Neural cell (in vitro differentiated cells): Measurements from ENCODE around the gene RTTN. TPM values are rescaled to one million over a fixed set of nuclear protein-coding genes. Genes with fewer than 3 reads are reported as not detected.
"Not testable (repeated sequence)": the region's sequence is repeated elsewhere in the genome, so short reads cannot be mapped to it uniquely, and the experiment has no call there.

Source experiments
- H2AFZ ChIP-seq: fragments of 200-600, 300-800 bp; sonication (generic), shearing (Covaris generic); 2 replicates; pipeline ENCODE4 v1.6.0; 2014; ENCODE audit warnings: low read depth, mild to moderate bottlenecking, antibody characterized with exemption, low read length, moderate library complexity
- H3F3A ChIP-seq: fragments of 200-600 bp; shearing (Covaris generic); 2 replicates; pipeline ENCODE4 v1.6.1; 2016; ENCODE audit warnings: mild to moderate bottlenecking, moderate library complexity, mixed read lengths, antibody characterized with exemption, low read length; ENCODE audit not compliant: insufficient read depth, poor library complexity, severe bottlenecking
- H3K27ac ChIP-seq: fragments of 200-600, 300-800 bp; sonication (generic), shearing (Covaris generic); 2 replicates; pipeline ENCODE4 v1.5.1; 2014; ENCODE audit warnings: mild to moderate bottlenecking, low read length, moderate library complexity
- H3K27me3 ChIP-seq: fragments of 300-800, 200-600 bp; sonication (generic), shearing (Covaris generic); 2 replicates; pipeline ENCODE4 v1.6.0; 2014; ENCODE audit warnings: mild to moderate bottlenecking, low read depth, low read length, moderate library complexity; ENCODE audit not compliant: insufficient read depth
- H3K36me3 ChIP-seq: fragments of 300-800, 200-600 bp; sonication (generic), shearing (Covaris generic); 2 replicates; pipeline ENCODE4 v1.5.1; 2014; ENCODE audit warnings: mild to moderate bottlenecking, antibody characterized with exemption, low read length, moderate library complexity; ENCODE audit not compliant: insufficient read depth
- H3K4me2 ChIP-seq: fragments of 300-800, 200-600 bp; sonication (generic), shearing (Covaris generic); 2 replicates; pipeline ENCODE4 v1.6.0; 2014; ENCODE audit warnings: mild to moderate bottlenecking, low read length
- H3K4me3 ChIP-seq: fragments of 300-800, 200-600 bp; sonication (generic), shearing (Covaris generic); 2 replicates; pipeline ENCODE4 v1.5.1; 2014; ENCODE audit warnings: mild to moderate bottlenecking, low read length, moderate library complexity
- H3K79me2 ChIP-seq: fragments of 200-600 bp; shearing (Covaris generic); replicated peaks from 2 replicates; pipeline ENCODE4 v1.6.0; 2014; ENCODE audit warnings: mild to moderate bottlenecking, low read length, moderate library complexity; ENCODE audit not compliant: insufficient read depth
- H3K9ac ChIP-seq: fragments of 300-800, 200-600 bp; sonication (generic), shearing (Covaris generic); 2 replicates; pipeline ENCODE4 v1.6.1; 2016; ENCODE audit warnings: mild to moderate bottlenecking, low read length, mixed read lengths
- H3K9me2 ChIP-seq: fragments of 200-600 bp; shearing (Covaris generic); 2 replicates; pipeline ENCODE4 v1.6.1; 2016; ENCODE audit warnings: mild to moderate bottlenecking, low read length, mixed read lengths; ENCODE audit not compliant: insufficient read depth
- H3K9me3 ChIP-seq: fragments of 200-600, 300-800 bp; sonication (generic), shearing (Covaris generic); 2 replicates; pipeline ENCODE4 v1.6.1; 2016; ENCODE audit warnings: mild to moderate bottlenecking, mixed run types, low read length, moderate library complexity, mixed read lengths
- H4K20me1 ChIP-seq: fragments of 200-600 bp; shearing (Covaris generic); 2 replicates; pipeline ENCODE4 v1.6.1; 2016; ENCODE audit warnings: mild to moderate bottlenecking, mixed run types; ENCODE audit not compliant: insufficient read depth
- CTCF ChIP-seq: fragments of 450-650 bp; IDR thresholded peaks from 2 replicates; pipeline ENCODE4 v1.5.1; 2014; ENCODE audit warnings: antibody characterized with exemption, mild to moderate bottlenecking, moderate library complexity; ENCODE audit not compliant: poor library complexity, severe bottlenecking
- EP300 ChIP-seq: fragments of 450-650 bp; conservative IDR thresholded peaks from 2 replicates; pipeline ENCODE4 v1.6.1; 2014; ENCODE audit warnings: antibody characterized with exemption, mild to moderate bottlenecking, moderate library complexity; ENCODE audit not compliant: poor library complexity, severe bottlenecking
- EZH2 ChIP-seq: fragments of 200-600, 300-800 bp; shearing (Covaris generic), sonication (generic); IDR thresholded peaks from 2 replicates; pipeline ENCODE4 v1.6.1; 2014; ENCODE audit warnings: antibody characterized with exemption, low read length, borderline replicate concordance, mild to moderate bottlenecking; ENCODE audit not compliant: insufficient read depth, poor library complexity, severe bottlenecking
- MXI1 ChIP-seq: fragments of 450-650 bp; conservative IDR thresholded peaks from 2 replicates; pipeline ENCODE4 v1.6.1; 2014; ENCODE audit warnings: antibody characterized with exemption, mild to moderate bottlenecking; ENCODE audit not compliant: poor library complexity, severe bottlenecking
- POLR2AphosphoS5 ChIP-seq: IDR thresholded peaks from 2 replicates; pipeline ENCODE4 v1.6.1; 2012
- RAD21 ChIP-seq: fragments of 450-650 bp; conservative IDR thresholded peaks from 2 replicates; pipeline ENCODE4 v1.6.1; 2014; ENCODE audit warnings: antibody characterized with exemption, mild to moderate bottlenecking, moderate library complexity
- REST ChIP-seq: IDR thresholded peaks from 2 replicates; pipeline ENCODE4 v1.6.1; 2012; ENCODE audit warnings: borderline replicate concordance
- SMC3 ChIP-seq: fragments of 450-650 bp; conservative IDR thresholded peaks from 2 replicates; pipeline ENCODE4 v1.6.1; 2014; ENCODE audit warnings: antibody characterized with exemption, mild to moderate bottlenecking, moderate library complexity; ENCODE audit not compliant: poor library complexity
- TAF1 ChIP-seq: IDR thresholded peaks from 2 replicates; pipeline ENCODE4 v1.6.1; 2012; ENCODE audit warnings: low read depth
- polyA minus RNA-seq: library from RNA; depleted of rRNA, polyadenylated mRNA; stranded (reverse); fragments of >200 nt; gene quantifications from 2 replicates; pipeline ENCODE4 v1.2.3, GENCODE V29; 2014
- polyA plus RNA-seq: library from polyadenylated mRNA; depleted of rRNA; stranded (reverse); fragments of >200 nt; gene quantifications from 2 replicates; pipeline ENCODE4 v1.2.3, GENCODE V29; 2014

RTTN gene
- 19.1 and 24.2 TPM in 2 replicates for polyA plus RNA-seq
- polyA minus RNA-seq = 39.4 and 47.0 TPM in 2 replicates

GRCh38 chr18:70205421-70206397, at the start of gene RTTN:
Gene RTTN, minus strand, starts transcription at chr18:70205687. Its CDS starts 29 bp downstream, at chr18:70205658.
- no peaks in the 10 kb centered on the region for H3K27me3 ChIP-seq
- peak within 1 kb of the TSS; percentile 82 for H3K4me2 ChIP-seq
- H3K27ac ChIP-seq = peak within 1 kb of the TSS; percentile 90
- peak within 1 kb of the TSS; percentile 92 for H3K4me3 ChIP-seq
- H4K20me1 ChIP-seq = no peaks in the 10 kb centered on the region
- H3K79me2 ChIP-seq = peaks cover 6% of the 10 kb centered on the region
- peak within 1 kb of the TSS; percentile 99 for H2AFZ ChIP-seq
- H3K36me3 ChIP-seq = no peaks in the 10 kb centered on the region
- H3K9me3 ChIP-seq = no peaks in the 10 kb centered on the region
- no peaks in the 10 kb centered on the region for H3K9me2 ChIP-seq
- peak; percentile 34 for TF ChIP-seq RAD21
- peak; percentile 94 for TF ChIP-seq MXI1
- peak; percentile 65 for TF ChIP-seq EP300
- TF ChIP-seq EZH2 = no peak
- TF ChIP-seq REST = peak; percentile 84
- peak; percentile 38 for TF ChIP-seq CTCF
- TF ChIP-seq POLR2AphosphoS5 = peak; percentile 75
- TF ChIP-seq TAF1 = peak; percentile 49
- no peak for TF ChIP-seq SMC3
- H3K9ac ChIP-seq = peak within 1 kb of the TSS; percentile 81
- H3F3A ChIP-seq = no peaks in the 10 kb centered on the region

GRCh38 chr18:70250781-70251180, 45.3 kb upstream of the RTTN start:
- H3K9me3 ChIP-seq = no peaks in the 10 kb centered on the region
- no peaks in the 10 kb centered on the region for H3F3A ChIP-seq
- no peak overlapping the region for H3K9ac ChIP-seq
- no peak for TF ChIP-seq SMC3
- no peak for TF ChIP-seq REST
- no peak for TF ChIP-seq CTCF
- TF ChIP-seq EP300 = no peak
- TF ChIP-seq EZH2 = no peak
- TF ChIP-seq MXI1 = no peak
- no peak for TF ChIP-seq TAF1
- no peak for TF ChIP-seq RAD21
- TF ChIP-seq POLR2AphosphoS5 = no peak
- no peak overlapping the region for H2AFZ ChIP-seq
- no peaks in the 10 kb centered on the region for H3K27me3 ChIP-seq
- no peak overlapping the region for H3K27ac ChIP-seq
- H4K20me1 ChIP-seq = no peaks in the 10 kb centered on the region
- H3K36me3 ChIP-seq = no peaks in the 10 kb centered on the region
- no peak overlapping the region for H3K4me3 ChIP-seq
- H3K4me2 ChIP-seq = no peak overlapping the region
- no peaks in the 10 kb centered on the region for H3K79me2 ChIP-seq
- no peaks in the 10 kb centered on the region for H3K9me2 ChIP-seq

- H3K9me3 ChIP-seq, H3K27ac ChIP-seq, H3K36me3 ChIP-seq, H3K79me2 ChIP-seq, H3F3A ChIP-seq, H3K4me2 ChIP-seq, H3K27me3 ChIP-seq, H3K9ac ChIP-seq, H2AFZ ChIP-seq, H3K4me3 ChIP-seq, H3K9me2 ChIP-seq, H4K20me1 ChIP-seq: not testable (repeated sequence)
These were observed 44.4 kb upstream of the RTTN start for GRCh38 chr18:70249861-70250260.
